Brain microvascular endothelial cell (primary cell): ENCODE results near the gene EMP2.
"Not testable (repeated sequence)": the region's sequence is repeated elsewhere in the genome, so short reads cannot be mapped to it uniquely, and the experiment has no call there.

Experiments
- DNase-seq: peaks from one replicate; pipeline ENCODE4 v3.0.0-alpha.2; 2020
- H3K27ac ChIP-seq: fragments of 250-450 bp; sonication (Bioruptor Pico); 2 replicates; pipeline ENCODE4 v1.5.1; 2020; ENCODE audit warnings: mild to moderate bottlenecking, moderate library complexity
- H3K27me3 ChIP-seq: fragments of 250-450 bp; sonication (Bioruptor Pico); replicated peaks from 2 replicates; pipeline ENCODE4 v1.5.1; 2020; ENCODE audit warnings: mild to moderate bottlenecking
- H3K36me3 ChIP-seq: fragments of 250-450 bp; sonication (Bioruptor Pico); replicated peaks from 2 replicates; pipeline ENCODE4 v1.5.1; 2020; ENCODE audit warnings: mild to moderate bottlenecking
- H3K4me3 ChIP-seq: 2 replicates; pipeline ENCODE4 v1.5.1; 2011; ENCODE audit warnings: low read depth, mild to moderate bottlenecking, control low read depth, low read length, moderate library complexity
- in situ Hi-C: cut with HindIII; loops from 2 replicates; pipeline ENCODE4 v1.10.0; 2017; ENCODE audit warnings: low sequenced_read_pairs, low pct_ligation_motif_present
- TF ChIP-seq, protein P1 (sequence below): IDR thresholded peaks from 2 replicates; pipeline ENCODE4 v1.5.1; 2011; ENCODE audit warnings: low read depth, mild to moderate bottlenecking, moderate library complexity, low read length, control low read depth, inconsistent platforms; ENCODE audit errors: missing control alignments

Gene EMP2

GRCh38 chr16:10622036-10622921, 41.9 kb upstream of the EMP2 start:
- DNase-seq: no peak
- no peaks in the 10 kb centered on the region for H3K36me3 ChIP-seq
- TF ChIP-seq, protein P1, sequence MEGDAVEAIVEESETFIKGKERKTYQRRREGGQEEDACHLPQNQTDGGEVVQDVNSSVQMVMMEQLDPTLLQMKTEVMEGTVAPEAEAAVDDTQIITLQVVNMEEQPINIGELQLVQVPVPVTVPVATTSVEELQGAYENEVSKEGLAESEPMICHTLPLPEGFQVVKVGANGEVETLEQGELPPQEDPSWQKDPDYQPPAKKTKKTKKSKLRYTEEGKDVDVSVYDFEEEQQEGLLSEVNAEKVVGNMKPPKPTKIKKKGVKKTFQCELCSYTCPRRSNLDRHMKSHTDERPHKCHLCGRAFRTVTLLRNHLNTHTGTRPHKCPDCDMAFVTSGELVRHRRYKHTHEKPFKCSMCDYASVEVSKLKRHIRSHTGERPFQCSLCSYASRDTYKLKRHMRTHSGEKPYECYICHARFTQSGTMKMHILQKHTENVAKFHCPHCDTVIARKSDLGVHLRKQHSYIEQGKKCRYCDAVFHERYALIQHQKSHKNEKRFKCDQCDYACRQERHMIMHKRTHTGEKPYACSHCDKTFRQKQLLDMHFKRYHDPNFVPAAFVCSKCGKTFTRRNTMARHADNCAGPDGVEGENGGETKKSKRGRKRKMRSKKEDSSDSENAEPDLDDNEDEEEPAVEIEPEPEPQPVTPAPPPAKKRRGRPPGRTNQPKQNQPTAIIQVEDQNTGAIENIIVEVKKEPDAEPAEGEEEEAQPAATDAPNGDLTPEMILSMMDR: no peak
- in situ Hi-C loops: no loop called here
- H3K27ac ChIP-seq: no peak overlapping the region
- H3K4me3 ChIP-seq: no peak overlapping the region
- no peaks in the 10 kb centered on the region for H3K27me3 ChIP-seq

GRCh38 chr16:10621216-10621949, 41.0 kb upstream of the EMP2 start:
- H3K27me3 ChIP-seq, DNase-seq, H3K36me3 ChIP-seq, H3K27ac ChIP-seq, in situ Hi-C loops, H3K4me3 ChIP-seq: not testable (repeated sequence)

DNA sequence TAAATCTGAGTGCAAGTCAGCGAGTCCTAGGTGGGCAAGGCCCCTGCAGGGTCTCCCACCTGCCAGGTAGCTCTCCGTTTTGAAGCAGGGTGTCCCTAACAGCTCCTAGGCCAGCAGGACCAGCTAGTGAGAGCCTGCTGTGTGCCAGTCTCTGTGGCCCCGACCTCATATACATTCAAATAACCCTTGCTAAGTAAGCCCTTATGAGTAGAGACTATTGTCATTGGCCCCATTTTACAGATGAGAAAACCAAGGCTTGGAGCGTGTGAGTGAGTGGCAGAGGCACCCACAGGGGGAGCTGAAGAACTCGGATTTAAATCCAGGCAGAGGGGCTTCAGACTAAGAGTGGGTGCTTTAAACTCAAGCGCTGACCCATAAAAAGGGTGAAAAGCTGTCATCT, 39.7 kb upstream of the EMP2 start:
- no peak overlapping the region for H3K4me3 ChIP-seq
- no peaks in the 10 kb centered on the region for H3K36me3 ChIP-seq
- TF ChIP-seq, protein P1: no peak
- DNase-seq: no peak
- no peak overlapping the region for H3K27ac ChIP-seq
- in situ Hi-C loops: no loop called here
- no peaks in the 10 kb centered on the region for H3K27me3 ChIP-seq

DNA sequence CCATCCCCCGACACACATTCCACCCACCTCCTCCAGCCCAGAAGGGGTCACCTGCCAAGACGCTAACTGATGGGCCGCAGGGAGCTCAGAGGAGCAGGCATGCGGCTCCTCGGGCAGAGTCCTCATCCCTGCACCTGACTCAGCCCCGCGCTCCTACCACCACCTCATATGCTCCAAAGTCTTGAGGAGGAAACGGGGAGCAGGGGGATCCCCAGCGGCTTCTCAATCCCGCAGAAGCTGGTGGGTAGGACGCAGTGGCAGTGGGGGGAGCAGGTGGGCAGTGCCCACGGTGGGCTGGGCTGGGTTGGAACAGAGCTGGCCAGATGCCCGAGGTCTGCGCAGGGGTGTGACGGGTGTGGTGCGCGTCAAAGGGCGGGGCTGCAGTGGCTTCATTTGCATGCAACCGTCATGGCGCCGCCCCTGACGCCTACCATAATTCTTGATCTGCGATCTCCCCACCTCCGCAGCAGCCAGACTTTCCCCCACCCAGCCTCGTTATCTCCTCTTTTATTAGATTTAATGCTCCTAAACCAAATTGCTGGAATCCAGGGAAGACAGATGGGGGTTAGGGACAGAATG, 39.0 kb upstream of the EMP2 start:
- DNase-seq: no peak
- Histone ChIP-seq H3K27me3 (no peaks in the 10 kb centered on the region), H3K36me3 (no peaks in the 10 kb centered on the region), H3K4me3 (no peak overlapping the region), H3K27ac (no peak overlapping the region)
- in situ Hi-C loops: no loop called here
- TF ChIP-seq, protein P1: no peak

- Histone ChIP-seq H3K27me3 (no peaks in the 10 kb centered on the region), H3K27ac (no peak overlapping the region), H3K36me3 (no peaks in the 10 kb centered on the region), H3K4me3 (no peak overlapping the region)
- in situ Hi-C loops: no loop called here
- TF ChIP-seq, protein P1: no peak
- DNase-seq: no peak
These were observed 38.4 kb upstream of the EMP2 start for GRCh38 chr16:10618710-10619209.
